Measurements from ENCODE around the gene SRC.

SRC gene

DNA sequence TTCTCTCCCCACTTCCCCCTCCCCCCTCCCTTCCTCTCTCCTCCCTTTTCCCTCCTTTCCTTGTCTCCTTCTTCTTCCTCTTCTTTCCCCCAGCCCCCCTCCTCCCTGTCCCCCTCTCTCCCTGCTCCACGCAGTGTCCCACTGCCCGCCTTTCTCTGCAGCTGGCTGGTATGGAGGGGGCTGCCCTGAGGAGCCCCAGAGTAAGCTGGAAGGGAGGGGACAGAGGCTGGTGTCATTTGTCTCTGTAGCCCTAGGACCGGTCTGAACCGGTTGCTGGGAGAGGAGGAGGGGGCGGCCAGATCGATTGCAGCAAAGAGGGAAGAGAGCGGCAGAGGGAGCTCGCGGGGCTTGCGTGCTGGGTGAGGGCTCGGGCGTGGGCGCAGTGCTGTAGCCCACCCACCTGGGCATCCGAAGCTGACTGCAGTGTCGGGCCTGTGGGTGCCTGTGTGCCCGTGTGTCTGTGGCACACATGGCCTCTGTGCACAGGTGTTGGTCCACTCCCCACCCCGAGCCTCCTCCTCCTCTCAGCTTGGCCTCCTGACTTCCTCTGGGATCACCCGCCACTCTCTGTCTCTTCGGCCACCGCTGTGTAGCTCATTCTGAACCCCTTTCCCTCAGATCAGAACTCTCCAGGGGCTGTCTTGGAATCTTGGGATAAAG lies 50.6 kb downstream of the SRC start:
- Histone ChIP-seq H3K36me3 (ENCODE audit: control insufficient read depth in 2 of 2, insufficient read depth in 2 of 2, low read length in 2 of 2) (peaks cover 57 to 58% of the 10 kb centered on the region in 2 donors), H3K27ac (ENCODE audit: low read depth in 2 of 2, low read length in 2 of 2) (no peak overlapping the region), H3K4me3 (ENCODE audit: low read length in 2 of 2) (no peak overlapping the region), H3K9ac (ENCODE audit: low read depth in 1 of 2, low read length in 2 of 2) (no peak overlapping the region), H3K27me3 (ENCODE audit: control insufficient read depth in 2 of 2, insufficient read depth in 2 of 2, low read length in 2 of 2) (no peaks in the 10 kb centered on the region), H3K4me1 (ENCODE audit: control insufficient read depth in 2 of 2, insufficient read depth in 2 of 2, low read length in 2 of 2) (peaks cover 0 to 3% of the 10 kb centered on the region in 2 donors), H3K9me3 (ENCODE audit: control insufficient read depth in 2 of 2, low read length in 2 of 2) (no peaks in the 10 kb centered on the region)

DNA sequence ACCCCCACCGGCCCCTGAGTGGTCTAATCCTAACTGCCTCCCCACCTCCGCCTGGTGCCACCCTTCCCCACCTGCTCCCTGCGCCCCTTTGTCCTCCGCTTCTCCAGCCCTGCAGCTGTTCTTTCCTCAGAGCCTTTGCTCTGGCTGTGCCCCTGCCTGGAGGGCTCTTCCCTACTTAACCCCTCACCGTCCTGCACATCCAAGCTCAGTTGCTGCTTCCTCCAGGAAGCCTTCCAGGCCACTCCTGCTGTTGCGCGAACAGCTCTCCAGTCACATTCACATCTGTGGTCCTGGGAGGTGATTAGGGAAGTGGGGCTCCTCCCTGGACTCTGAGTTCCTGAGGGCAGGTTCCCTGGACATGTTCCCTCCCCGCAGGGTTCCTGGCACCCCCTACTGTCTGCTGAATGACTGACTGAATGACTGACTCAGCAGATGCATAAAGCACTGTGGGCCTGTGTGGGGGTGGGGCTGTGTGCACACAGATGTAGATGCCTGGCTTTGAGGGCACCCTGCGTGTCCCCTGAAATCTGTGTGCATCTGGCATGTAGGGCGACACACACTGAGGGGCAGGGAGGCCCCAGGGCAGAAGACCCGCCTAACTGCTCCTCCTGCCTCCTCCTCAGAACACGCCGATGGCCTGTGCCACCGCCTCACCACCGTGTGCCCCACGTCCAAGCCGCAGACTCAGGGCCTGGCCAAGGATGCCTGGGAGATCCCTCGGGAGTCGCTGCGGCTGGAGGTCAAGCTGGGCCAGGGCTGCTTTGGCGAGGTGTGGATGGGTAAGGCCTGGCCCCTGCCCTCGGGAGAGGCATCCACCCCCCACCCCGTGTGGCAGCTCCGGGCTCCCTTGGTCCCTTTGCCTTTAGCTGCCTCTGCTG lies 51.4 kb downstream of the SRC start:
- Histone ChIP-seq H3K36me3 (ENCODE audit: control insufficient read depth in 2 of 2, insufficient read depth in 2 of 2, low read length in 2 of 2) (peaks cover 60 to 65% of the 10 kb centered on the region in 2 donors), H3K4me1 (ENCODE audit: control insufficient read depth in 2 of 2, insufficient read depth in 2 of 2, low read length in 2 of 2) (peaks cover 0 to 3% of the 10 kb centered on the region in 2 donors), H3K9me3 (ENCODE audit: control insufficient read depth in 2 of 2, low read length in 2 of 2) (no peaks in the 10 kb centered on the region), H3K27ac (ENCODE audit: low read depth in 2 of 2, low read length in 2 of 2) (no peak overlapping the region), H3K9ac (ENCODE audit: low read depth in 1 of 2, low read length in 2 of 2) (no peak overlapping the region), H3K4me3 (ENCODE audit: low read length in 2 of 2) (no peak overlapping the region), H3K27me3 (ENCODE audit: control insufficient read depth in 2 of 2, insufficient read depth in 2 of 2, low read length in 2 of 2) (no peaks in the 10 kb centered on the region)

GRCh38 chr20:37397954-37398749 lies 52.2 kb downstream of the SRC start:
- no peaks in the 10 kb centered on the region for H3K9me3 ChIP-seq (ENCODE audit: control insufficient read depth in 2 of 2, low read length in 2 of 2)

GRCh38 chr20:37398750-37399621 lies 53.0 kb downstream of the SRC start:
- Histone ChIP-seq H3K36me3 (ENCODE audit: control insufficient read depth in 2 of 2, insufficient read depth in 2 of 2, low read length in 2 of 2) (peaks cover 62 to 66% of the 10 kb centered on the region in 2 donors), H3K9ac (ENCODE audit: low read depth in 1 of 2, low read length in 2 of 2) (no peak overlapping the region), H3K27ac (ENCODE audit: low read depth in 2 of 2, low read length in 2 of 2) (no peak overlapping the region), H3K4me3 (ENCODE audit: low read length in 2 of 2) (no peak overlapping the region), H3K9me3 (ENCODE audit: control insufficient read depth in 2 of 2, low read length in 2 of 2) (no peaks in the 10 kb centered on the region), H3K4me1 (ENCODE audit: control insufficient read depth in 2 of 2, insufficient read depth in 2 of 2, low read length in 2 of 2) (peaks cover 0 to 3% of the 10 kb centered on the region in 2 donors), H3K27me3 (ENCODE audit: control insufficient read depth in 2 of 2, insufficient read depth in 2 of 2, low read length in 2 of 2) (no peaks in the 10 kb centered on the region)

More at GRCh38 chr20:37397954-37398749, 52.2 kb downstream of the SRC start:
- Histone ChIP-seq H3K4me1 (ENCODE audit: control insufficient read depth in 2 of 2, insufficient read depth in 2 of 2, low read length in 2 of 2) (peaks cover 0 to 3% of the 10 kb centered on the region in 2 donors), H3K9ac (ENCODE audit: low read depth in 1 of 2, low read length in 2 of 2) (no peak overlapping the region), H3K36me3 (ENCODE audit: control insufficient read depth in 2 of 2, insufficient read depth in 2 of 2, low read length in 2 of 2) (peaks cover 65 to 68% of the 10 kb centered on the region in 2 donors), H3K4me3 (ENCODE audit: low read length in 2 of 2) (no peak overlapping the region), H3K27me3 (ENCODE audit: control insufficient read depth in 2 of 2, insufficient read depth in 2 of 2, low read length in 2 of 2) (no peaks in the 10 kb centered on the region), H3K27ac (ENCODE audit: low read depth in 2 of 2, low read length in 2 of 2) (no peak overlapping the region)

- no peaks in the 10 kb centered on the region for H3K27me3 ChIP-seq (ENCODE audit: control insufficient read depth in 2 of 2, insufficient read depth in 2 of 2, low read length in 2 of 2)
- no peak overlapping the region for H3K4me3 ChIP-seq (ENCODE audit: low read length in 2 of 2)
- H3K9me3 ChIP-seq (ENCODE audit: control insufficient read depth in 2 of 2, low read length in 2 of 2): no peaks in the 10 kb centered on the region
- H3K27ac ChIP-seq (ENCODE audit: low read depth in 2 of 2, low read length in 2 of 2): no peak overlapping the region
- peaks cover 54 to 57% of the 10 kb centered on the region in 2 donors for H3K36me3 ChIP-seq (ENCODE audit: control insufficient read depth in 2 of 2, insufficient read depth in 2 of 2, low read length in 2 of 2)
- H3K4me1 ChIP-seq (ENCODE audit: control insufficient read depth in 2 of 2, insufficient read depth in 2 of 2, low read length in 2 of 2): peaks cover 4 to 6% of the 10 kb centered on the region in 2 donors
- H3K9ac ChIP-seq (ENCODE audit: low read depth in 1 of 2, low read length in 2 of 2): no peak overlapping the region
These were observed 55.5 kb downstream of the SRC start for GRCh38 chr20:37401282-37401929.

DNA sequence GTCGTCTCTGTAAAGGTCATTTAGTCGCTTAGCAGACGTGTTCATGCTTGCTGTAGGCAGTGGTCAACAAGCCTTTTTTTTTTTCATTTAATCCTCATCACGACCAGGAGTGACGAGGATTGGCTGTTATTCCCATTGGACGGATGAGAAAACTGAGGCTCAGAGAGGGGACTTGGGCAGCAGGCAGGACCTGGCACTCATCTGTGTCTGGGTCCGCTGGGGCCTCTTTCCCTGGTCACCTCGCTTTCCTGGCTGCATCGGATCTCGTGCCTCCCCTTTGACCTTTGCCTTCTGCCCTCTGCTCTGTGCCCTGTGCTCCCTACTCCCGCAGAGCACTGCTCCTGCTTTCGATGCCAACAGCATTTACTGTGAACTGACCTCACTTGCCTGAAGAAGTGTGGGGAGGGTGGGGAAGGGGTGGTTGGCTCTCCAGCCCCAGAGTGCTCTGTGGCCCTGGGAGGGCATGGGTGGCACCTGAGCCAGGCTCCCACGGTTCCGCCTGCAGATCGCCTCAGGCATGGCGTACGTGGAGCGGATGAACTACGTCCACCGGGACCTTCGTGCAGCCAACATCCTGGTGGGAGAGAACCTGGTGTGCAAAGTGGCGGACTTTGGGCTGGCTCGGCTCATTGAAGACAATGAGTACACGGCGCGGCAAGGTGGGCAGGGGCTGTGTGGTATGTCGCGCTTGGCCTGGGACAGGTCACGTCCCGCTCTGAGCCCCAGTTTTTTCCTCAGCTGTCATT lies 56.2 kb downstream of the SRC start:
- no peaks in the 10 kb centered on the region for H3K9me3 ChIP-seq (ENCODE audit: control insufficient read depth in 2 of 2, low read length in 2 of 2)
- no peak overlapping the region for H3K9ac ChIP-seq (ENCODE audit: low read depth in 1 of 2, low read length in 2 of 2)
- H3K4me3 ChIP-seq (ENCODE audit: low read length in 2 of 2): no peak overlapping the region
- H3K36me3 ChIP-seq (ENCODE audit: control insufficient read depth in 2 of 2, insufficient read depth in 2 of 2, low read length in 2 of 2): peaks cover 47 to 56% of the 10 kb centered on the region in 2 donors
- peaks cover 5 to 10% of the 10 kb centered on the region in 2 donors for H3K4me1 ChIP-seq (ENCODE audit: control insufficient read depth in 2 of 2, insufficient read depth in 2 of 2, low read length in 2 of 2)
- no peak overlapping the region for H3K27ac ChIP-seq (ENCODE audit: low read depth in 2 of 2, low read length in 2 of 2)
- H3K27me3 ChIP-seq (ENCODE audit: control insufficient read depth in 2 of 2, insufficient read depth in 2 of 2, low read length in 2 of 2): no peaks in the 10 kb centered on the region

- Histone ChIP-seq H3K27ac (ENCODE audit: low read depth in 2 of 2, low read length in 2 of 2) (no peak overlapping the region), H3K4me3 (ENCODE audit: low read length in 2 of 2) (no peak overlapping the region), H3K9ac (ENCODE audit: low read depth in 1 of 2, low read length in 2 of 2) (no peak overlapping the region), H3K4me1 (ENCODE audit: control insufficient read depth in 2 of 2, insufficient read depth in 2 of 2, low read length in 2 of 2) (peaks cover 5 to 10% of the 10 kb centered on the region in 2 donors), H3K36me3 (ENCODE audit: control insufficient read depth in 2 of 2, insufficient read depth in 2 of 2, low read length in 2 of 2) (peaks cover 35 to 44% of the 10 kb centered on the region in 2 donors), H3K9me3 (ENCODE audit: control insufficient read depth in 2 of 2, low read length in 2 of 2) (no peaks in the 10 kb centered on the region), H3K27me3 (ENCODE audit: control insufficient read depth in 2 of 2, insufficient read depth in 2 of 2, low read length in 2 of 2) (peaks cover 7 to 11% of the 10 kb centered on the region in 2 donors)
These were observed 57.4 kb downstream of the SRC start for GRCh38 chr20:37403107-37404033.

DNA sequence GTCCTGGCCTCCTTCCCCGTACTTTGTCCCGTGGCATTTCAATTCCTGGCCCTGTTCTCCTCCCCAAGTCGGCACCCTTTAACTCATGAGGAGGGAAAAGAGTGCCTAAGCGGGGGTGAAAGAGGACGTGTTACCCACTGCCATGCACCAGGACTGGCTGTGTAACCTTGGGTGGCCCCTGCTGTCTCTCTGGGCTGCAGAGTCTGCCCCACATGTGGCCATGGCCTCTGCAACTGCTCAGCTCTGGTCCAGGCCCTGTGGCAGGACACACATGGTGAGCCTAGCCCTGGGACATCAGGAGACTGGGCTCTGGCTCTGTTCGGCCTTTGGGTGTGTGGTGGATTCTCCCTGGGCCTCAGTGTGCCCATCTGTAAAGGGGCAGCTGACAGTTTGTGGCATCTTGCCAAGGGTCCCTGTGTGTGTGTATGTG lies 58.5 kb downstream of the SRC start:
- Histone ChIP-seq H3K27ac (ENCODE audit: low read depth in 2 of 2, low read length in 2 of 2) (no peak overlapping the region), H3K36me3 (ENCODE audit: control insufficient read depth in 2 of 2, insufficient read depth in 2 of 2, low read length in 2 of 2) (peaks cover 25 to 34% of the 10 kb centered on the region in 2 donors), H3K27me3 (ENCODE audit: control insufficient read depth in 2 of 2, insufficient read depth in 2 of 2, low read length in 2 of 2) (peaks cover 7 to 21% of the 10 kb centered on the region in 2 donors), H3K9ac (ENCODE audit: low read depth in 1 of 2, low read length in 2 of 2) (no peak overlapping the region), H3K4me1 (ENCODE audit: control insufficient read depth in 2 of 2, insufficient read depth in 2 of 2, low read length in 2 of 2) (peaks cover 5 to 10% of the 10 kb centered on the region in 2 donors), H3K9me3 (ENCODE audit: control insufficient read depth in 2 of 2, low read length in 2 of 2) (no peaks in the 10 kb centered on the region), H3K4me3 (ENCODE audit: low read length in 2 of 2) (no peak overlapping the region)

Data from mucosa of rectum (tissue), 2 donors.